Keratinocyte (primary cell): ENCODE data around the gene NLRP6. TPM values are rescaled to one million over a fixed set of nuclear protein-coding genes. Genes with fewer than 3 reads are reported as not detected.

ENCODE experiments used
- DNase-seq: peaks from one replicate; pipeline ENCODE4 v3.0.0-alpha.2; 2011; ENCODE audit warnings: low read depth, missing footprints, low spot score
- FAIRE-seq: peaks from 2 replicates; lab custom pipeline; 2011; peaks lifted over from hg19 to GRCh38; lab: Jason Lieb, UNC
- H2AFZ ChIP-seq: 2 replicates; pipeline ENCODE4 v1.6.0; 2012; ENCODE audit warnings: low read length, control low read depth, inconsistent platforms; ENCODE audit not compliant: control insufficient read depth
- H3K27ac ChIP-seq: 2 replicates; pipeline ENCODE4 v1.5.1; 2011; ENCODE audit warnings: low read length; ENCODE audit not compliant: control insufficient read depth, insufficient read depth
- H3K27me3 ChIP-seq: 3 replicates; pipeline ENCODE4 v1.6.0; 2011; ENCODE audit warnings: low read length; ENCODE audit not compliant: control insufficient read depth, insufficient read depth; ENCODE audit errors: extremely low read depth
- H3K36me3 ChIP-seq, 2 experiments: 2 replicates in 1 of 2; 3 replicates in 1 of 2; pipeline ENCODE4 v1.5.1; 2011; ENCODE audit warnings: low read length in 2 of 2, mild to moderate bottlenecking in 1 of 2; ENCODE audit not compliant: control insufficient read depth in 2 of 2, insufficient read depth in 2 of 2; ENCODE audit errors: extremely low read depth in 1 of 2
- H3K4me1 ChIP-seq: 3 replicates; pipeline ENCODE4 v1.5.1; 2011; ENCODE audit warnings: low read length; ENCODE audit not compliant: control insufficient read depth, insufficient read depth; ENCODE audit errors: extremely low read depth
- H3K4me2 ChIP-seq: 3 replicates; pipeline ENCODE4 v1.6.0; 2011; ENCODE audit warnings: low read depth, low read length; ENCODE audit not compliant: control insufficient read depth, insufficient read depth; ENCODE audit errors: extremely low read depth
- H3K4me3 ChIP-seq, 3 experiments: fragments of 200-600 bp in 1 of 3; sonication (generic) in 1 of 3; 2 replicates in 2 of 3; 3 replicates in 1 of 3; pipeline ENCODE4 v1.5.1; 2011 to 2016; ENCODE audit warnings: low read length in 3 of 3, mild to moderate bottlenecking in 3 of 3, control low read depth in 2 of 3, inconsistent platforms in 1 of 3, low read depth in 1 of 3, mixed read lengths in 1 of 3, mixed run types in 1 of 3, moderate library complexity in 1 of 3; ENCODE audit not compliant: control insufficient read depth in 2 of 3, insufficient read depth in 2 of 3; ENCODE audit errors: extremely low read depth in 1 of 3
- H3K79me2 ChIP-seq: 2 replicates; pipeline ENCODE4 v1.6.0; 2012; ENCODE audit warnings: low read length; ENCODE audit not compliant: control insufficient read depth, insufficient read depth
- H3K9ac ChIP-seq: 3 replicates; pipeline ENCODE4 v1.6.0; 2011; ENCODE audit warnings: low read length; ENCODE audit not compliant: control insufficient read depth, insufficient read depth; ENCODE audit errors: extremely low read depth
- H3K9me1 ChIP-seq: 3 replicates; pipeline ENCODE4 v1.6.0; 2011; ENCODE audit warnings: low read length; ENCODE audit not compliant: control insufficient read depth, insufficient read depth; ENCODE audit errors: extremely low read depth
- H3K9me3 ChIP-seq: 2 replicates; pipeline ENCODE4 v1.5.1; 2012; ENCODE audit warnings: low read depth, low read length; ENCODE audit not compliant: control insufficient read depth
- H4K20me1 ChIP-seq: 3 replicates; pipeline ENCODE4 v1.6.0; 2011; ENCODE audit warnings: low read length; ENCODE audit not compliant: control insufficient read depth, insufficient read depth; ENCODE audit errors: extremely low read depth
- CTCF ChIP-seq, 3 experiments: IDR thresholded peaks in 1 of 3; conservative IDR thresholded peaks in 1 of 3; optimal IDR thresholded peaks in 1 of 3; 2 replicates in 2 of 3; 3 replicates in 1 of 3; pipeline versions ENCODE3 to v1.5.1; 2011; ENCODE audit warnings: low read length in 3 of 3, mild to moderate bottlenecking in 3 of 3, moderate library complexity in 2 of 3, control low read depth in 1 of 3, inconsistent platforms in 1 of 3; ENCODE audit not compliant: insufficient read depth in 2 of 3; ENCODE audit errors: extremely low read depth in 1 of 3
- EZH2 ChIP-seq: IDR thresholded peaks from one replicate; pipeline ENCODE4 v1.6.1; 2012; ENCODE audit warnings: inconsistent platforms, mild to moderate bottlenecking, low read length, moderate library complexity
- dilution Hi-C: fragments of 300-500 bp; cut with MboI; formaldehyde crosslinking; loops from one replicate; pipeline ENCODE4 v1.7.0; 2020; ENCODE audit warnings: low sequenced_read_pairs; ENCODE audit not compliant: extremely low pct_ligation_motif_present
- polyA plus RNA-seq, 5 experiments: library from polyadenylated mRNA; depleted of rRNA in 3 of 5; stranded (reverse) in 3 of 5; stranded (forward) in 1 of 5; unstranded in 1 of 5; fragments of >200 nt; gene quantifications; 1 replicate in 1 of 5; 2 replicates in 3 of 5; 3 replicates in 1 of 5; pipeline versions ENCODE4 v1.2.1 to v1.2.3, GENCODE V29; 2011 to 2012; ENCODE audit warnings: missing spikeins in 2 of 5, low read depth in 1 of 5, low replicate concordance in 1 of 5

The NLRP6 gene
- polyA plus RNA-seq, 1 donor (not counting 4 experiments of a cell fraction or from before 2014, with no cell fraction given), result not detected

GRCh38 chr11:253160-253885 lies 24.9 kb upstream of the NLRP6 start:
- Histone ChIP-seq H3K4me3 (no peak overlapping the region), H3K9me1 (no peaks in the 10 kb centered on the region), H3K9me3 (no peaks in the 10 kb centered on the region), H3K4me2 (no peak overlapping the region), H2AFZ (no peak overlapping the region), H4K20me1 (no peaks in the 10 kb centered on the region), H3K79me2 (no peaks in the 10 kb centered on the region), H3K27ac (no peak overlapping the region), H3K36me3 (peaks cover 28 to 32% of the 10 kb centered on the region in 2 experiments), H3K27me3 (no peaks in the 10 kb centered on the region), H3K4me1 (no peaks in the 10 kb centered on the region), H3K9ac (no peak overlapping the region)
- TF ChIP-seq EZH2, result no peak
- TF ChIP-seq CTCF (optimal IDR thresholded peaks at IDR 0.05 in 1 of 3, IDR thresholded peaks at IDR 0.05 in 1 of 3, conservative IDR thresholded peaks at IDR 0.05 in 1 of 3; ENCODE audit: extremely low read depth in 1 of 3, insufficient read depth in 2 of 3, low read length in 3 of 3), result no peak
- no peak for DNase-seq
- no peak for FAIRE-seq
- dilution Hi-C loops, result no loop called here

- no peak overlapping the region for H3K4me3 ChIP-seq
- no peak for TF ChIP-seq CTCF (optimal IDR thresholded peaks at IDR 0.05 in 1 of 3, IDR thresholded peaks at IDR 0.05 in 1 of 3, conservative IDR thresholded peaks at IDR 0.05 in 1 of 3; ENCODE audit: extremely low read depth in 1 of 3, insufficient read depth in 2 of 3, low read length in 3 of 3)
- TF ChIP-seq EZH2, result no peak
Measured at GRCh38 chr11:253886-254270, 24.3 kb upstream of the NLRP6 start.

More at GRCh38 chr11:253886-254270, 24.3 kb upstream of the NLRP6 start:
- H3K4me1 ChIP-seq, result no peaks in the 10 kb centered on the region
- no peaks in the 10 kb centered on the region for H4K20me1 ChIP-seq
- H3K9me3 ChIP-seq, result no peaks in the 10 kb centered on the region
- H3K9me1 ChIP-seq, result no peaks in the 10 kb centered on the region
- H3K9ac ChIP-seq, result no peak overlapping the region
- H3K79me2 ChIP-seq, result no peaks in the 10 kb centered on the region
- H3K27ac ChIP-seq, result no peak overlapping the region
- H2AFZ ChIP-seq, result no peak overlapping the region
- H3K27me3 ChIP-seq, result no peaks in the 10 kb centered on the region
- DNase-seq (no peak), FAIRE-seq (no peak)
- peaks cover 25 to 27% of the 10 kb centered on the region in 2 experiments for H3K36me3 ChIP-seq
- dilution Hi-C loops, result no loop called here
- no peak overlapping the region for H3K4me2 ChIP-seq
